ENCODE measurements around the gene PAWR.

Gene PAWR

DNA sequence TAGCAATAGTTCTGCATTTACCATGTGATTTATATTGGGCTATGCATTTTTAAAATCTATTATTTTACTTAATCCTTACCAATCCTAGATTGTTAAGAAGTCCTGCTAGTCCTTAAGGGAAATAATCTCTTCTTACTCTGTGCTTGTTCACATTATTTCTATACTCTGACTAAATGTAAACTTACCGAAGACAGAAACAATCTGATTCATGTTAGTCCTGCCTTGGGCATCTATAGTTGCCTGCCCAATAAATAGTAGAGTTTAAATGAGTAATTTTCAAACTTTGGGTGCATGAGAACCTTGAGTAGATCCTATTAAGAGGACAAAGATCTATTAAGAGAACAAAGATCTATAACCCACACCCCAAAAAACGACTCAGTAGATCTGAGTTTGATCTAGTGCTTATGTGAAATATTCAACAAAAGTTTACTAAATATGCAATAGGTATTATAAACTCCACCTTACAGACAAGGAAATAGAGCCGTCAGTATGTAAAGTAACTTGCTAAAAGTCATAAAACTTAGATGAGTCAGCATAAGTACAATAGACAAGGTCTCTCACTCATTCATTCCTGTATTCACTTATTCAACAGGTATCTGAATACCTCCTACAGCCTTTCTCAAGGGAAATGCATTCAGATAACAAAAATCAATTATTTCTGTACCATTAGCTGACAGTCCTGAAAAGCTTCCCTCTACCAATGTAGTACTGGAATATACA is 127.6 kb downstream of the PAWR start:
- no peaks in the 10 kb centered on the region for H3K9me3 ChIP-seq (ENCODE audit: low read depth, low read length)

DNA sequence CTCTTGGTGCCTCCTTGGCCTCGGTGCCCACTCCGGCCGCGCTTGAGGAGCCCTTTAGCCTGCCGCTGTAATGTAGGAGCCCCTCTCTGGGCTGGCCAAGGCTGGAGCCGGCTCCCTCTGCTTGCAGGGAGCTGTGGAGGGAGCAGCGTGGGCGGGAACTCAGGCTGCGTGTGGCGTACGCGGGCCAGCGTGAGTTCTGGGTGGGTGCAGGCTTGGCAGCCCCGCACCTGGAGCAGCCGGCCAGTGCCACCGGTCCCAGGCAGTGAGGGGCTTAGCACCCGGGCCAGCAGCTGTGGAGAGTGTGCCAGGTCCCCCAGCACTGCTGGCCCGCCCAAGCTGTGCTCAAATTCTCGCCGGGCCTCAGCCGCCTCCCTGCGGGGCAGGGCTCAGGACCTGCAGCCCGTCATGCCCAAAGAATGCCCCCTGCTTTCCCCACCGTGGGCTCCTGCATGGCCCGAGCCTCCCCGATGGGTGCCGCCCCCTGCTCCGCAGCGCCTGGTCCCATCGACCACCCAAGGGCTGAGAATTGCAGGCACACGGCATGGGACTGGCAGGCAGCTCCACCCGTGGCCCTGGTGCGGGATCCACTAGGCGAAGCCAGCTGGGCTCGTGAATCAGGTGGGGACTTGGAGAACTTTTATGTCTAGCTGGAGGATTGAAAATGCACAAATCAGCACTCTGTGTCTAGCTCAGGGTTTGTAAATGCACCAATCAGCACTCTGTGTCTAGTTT is 129.2 kb downstream of the PAWR start:
- peaks cover 29% of the 10 kb centered on the region for H3K36me3 ChIP-seq (ENCODE audit: insufficient read depth, low read length)
- no peak for DNase-seq (ENCODE audit: low read depth, low spot score)
- H3K9me3 ChIP-seq (ENCODE audit: low read depth, low read length), result no peaks in the 10 kb centered on the region

More for the DNA sequence above, 127.6 kb downstream of the PAWR start:
- Histone ChIP-seq H3K9ac (ENCODE audit: insufficient read length) (no peak overlapping the region), H3K4me3 (no peak overlapping the region), H3K36me3 (ENCODE audit: insufficient read depth, low read length) (peaks cover 35% of the 10 kb centered on the region), H3K27ac (no peak overlapping the region)
- no peak for DNase-seq (ENCODE audit: low read depth, low spot score)
- no peak for TF ChIP-seq FOXP2 (optimal IDR thresholded peaks at IDR 0.05; ENCODE audit: control extremely low read depth, extremely low read length, insufficient read depth)
- no peak for TF ChIP-seq EZH2 (IDR thresholded peaks at IDR 0.05)
- TF ChIP-seq POLR2AphosphoS5 (IDR thresholded peaks at IDR 0.05; ENCODE audit: borderline replicate concordance, low read depth, low read length), result no peak

DNA sequence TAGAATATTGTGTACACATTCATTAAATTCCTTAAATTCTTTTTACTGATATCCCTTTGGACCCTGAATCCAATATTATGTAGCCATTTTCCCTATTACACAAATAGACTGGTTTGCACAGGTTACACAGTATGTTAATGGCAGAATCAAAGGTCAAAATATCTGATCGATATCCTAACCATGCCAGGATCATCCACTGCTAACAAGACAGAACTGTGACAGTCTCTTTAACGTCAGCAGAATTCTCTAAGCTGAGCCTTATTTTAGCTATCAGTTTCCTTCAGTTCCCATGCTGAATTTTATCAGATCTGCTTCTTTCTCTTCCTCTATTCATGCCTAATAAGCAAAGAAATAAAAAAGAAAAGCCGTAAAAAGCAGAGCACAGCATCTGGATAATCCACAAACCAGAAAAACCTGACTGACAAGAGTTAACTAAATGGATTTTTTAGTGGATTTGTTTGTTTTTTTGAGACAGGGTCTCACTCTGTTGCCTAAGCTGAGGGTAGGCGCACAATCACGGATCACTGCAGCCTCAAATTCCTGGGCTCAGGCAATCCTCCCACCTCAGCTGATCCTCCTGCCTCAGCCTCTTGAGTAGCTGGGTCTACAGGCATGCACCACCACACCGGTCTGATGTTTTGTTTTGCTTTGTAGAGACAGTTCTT is 130.4 kb downstream of the PAWR start:
- no peak overlapping the region; the same call in 1 of the 2 replicates for H3K27ac ChIP-seq
- no peak overlapping the region for H3K9ac ChIP-seq (ENCODE audit: insufficient read length)
- H3K36me3 ChIP-seq (ENCODE audit: insufficient read depth, low read length), result peaks cover 17% of the 10 kb centered on the region
- H3K9me3 ChIP-seq (ENCODE audit: low read depth, low read length), result no peaks in the 10 kb centered on the region
- no peak overlapping the region for H3K4me3 ChIP-seq
- TF ChIP-seq EZH2 (IDR thresholded peaks at IDR 0.05) (no peak), FOXP2 (optimal IDR thresholded peaks at IDR 0.05; ENCODE audit: control extremely low read depth, extremely low read length, insufficient read depth) (no peak), POLR2AphosphoS5 (IDR thresholded peaks at IDR 0.05; ENCODE audit: borderline replicate concordance, low read depth, low read length) (no peak)
- DNase-seq (ENCODE audit: low read depth, low spot score), result no peak

More for the DNA sequence above, 129.2 kb downstream of the PAWR start:
- no peak for TF ChIP-seq POLR2AphosphoS5 (IDR thresholded peaks at IDR 0.05; ENCODE audit: borderline replicate concordance, low read depth, low read length)
- TF ChIP-seq EZH2 (IDR thresholded peaks at IDR 0.05), result no peak
- TF ChIP-seq FOXP2 (optimal IDR thresholded peaks at IDR 0.05; ENCODE audit: control extremely low read depth, extremely low read length, insufficient read depth), result no peak
- Histone ChIP-seq H3K9ac (ENCODE audit: insufficient read length) (no peak overlapping the region), H3K27ac (no peak overlapping the region), H3K4me3 (no peak overlapping the region)

DNA sequence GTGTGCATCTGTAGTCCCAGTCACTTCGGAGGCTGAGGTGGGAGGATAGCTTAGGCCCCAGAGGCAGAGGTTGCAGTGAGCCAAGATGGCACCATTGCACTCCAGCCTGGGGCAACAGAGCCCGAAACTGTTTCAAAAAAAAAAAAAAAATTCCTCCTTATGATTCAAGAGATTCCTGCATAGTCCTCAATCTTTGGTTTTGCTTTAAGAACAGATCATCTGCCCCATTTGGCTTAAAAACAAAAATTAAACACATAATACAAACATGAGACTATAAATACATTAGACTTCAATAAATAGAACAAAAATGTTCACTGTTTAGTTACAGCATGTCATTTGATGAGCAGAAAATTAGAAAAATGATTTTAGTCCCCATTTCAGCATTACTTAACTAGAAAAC is 131.2 kb downstream of the PAWR start:
- TF ChIP-seq FOXP2 (optimal IDR thresholded peaks at IDR 0.05; ENCODE audit: control extremely low read depth, extremely low read length, insufficient read depth), result no peak
- DNase-seq (ENCODE audit: low read depth, low spot score), result no peak
- Histone ChIP-seq H3K9ac (ENCODE audit: insufficient read length) (no peak overlapping the region), H3K9me3 (ENCODE audit: low read depth, low read length) (no peaks in the 10 kb centered on the region), H3K27ac (peak overlapping the region; percentile 38; the same call in 1 of the 2 replicates), H3K36me3 (ENCODE audit: insufficient read depth, low read length) (peaks cover 22% of the 10 kb centered on the region), H3K4me3 (no peak overlapping the region)

DNA sequence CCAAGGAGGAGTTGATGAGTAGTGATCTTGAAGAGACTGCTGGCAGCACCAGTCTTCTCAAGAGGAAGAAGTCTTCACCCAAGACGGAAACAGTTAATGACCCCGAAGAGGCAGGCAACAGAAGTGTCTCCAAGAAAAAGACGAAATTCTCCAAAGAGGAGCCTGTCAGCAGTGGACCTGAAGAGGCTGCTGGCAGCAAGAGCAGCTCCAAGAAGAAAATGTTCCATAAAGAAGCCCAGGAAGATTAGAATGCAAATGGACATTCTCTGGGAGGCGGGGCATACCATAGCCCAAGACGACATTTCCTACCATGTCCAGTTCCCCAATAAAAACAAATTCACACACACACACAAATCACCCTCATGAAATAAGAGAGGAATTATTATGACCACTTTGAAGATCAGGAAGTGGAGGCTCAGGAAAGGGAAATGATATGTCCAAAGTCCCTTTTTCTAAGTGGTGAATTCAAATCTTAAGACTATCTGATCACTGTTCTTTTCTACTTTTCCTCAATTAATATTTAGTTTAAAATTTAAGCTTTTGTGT is 131.8 kb downstream of the PAWR start:
- Histone ChIP-seq H3K9ac (ENCODE audit: insufficient read length) (no peak overlapping the region), H3K27ac (peak overlapping the region; percentile 11; the same call in 1 of the 2 replicates), H3K4me3 (no peak overlapping the region), H3K36me3 (ENCODE audit: insufficient read depth, low read length) (peaks cover 27% of the 10 kb centered on the region), H3K9me3 (ENCODE audit: low read depth, low read length) (no peaks in the 10 kb centered on the region)
- DNase-seq (ENCODE audit: low read depth, low spot score), result no peak
- no peak for TF ChIP-seq EZH2 (IDR thresholded peaks at IDR 0.05)
- TF ChIP-seq FOXP2 (optimal IDR thresholded peaks at IDR 0.05; ENCODE audit: control extremely low read depth, extremely low read length, insufficient read depth), result no peak
- no peak for TF ChIP-seq POLR2AphosphoS5 (IDR thresholded peaks at IDR 0.05; ENCODE audit: borderline replicate concordance, low read depth, low read length)

DNA sequence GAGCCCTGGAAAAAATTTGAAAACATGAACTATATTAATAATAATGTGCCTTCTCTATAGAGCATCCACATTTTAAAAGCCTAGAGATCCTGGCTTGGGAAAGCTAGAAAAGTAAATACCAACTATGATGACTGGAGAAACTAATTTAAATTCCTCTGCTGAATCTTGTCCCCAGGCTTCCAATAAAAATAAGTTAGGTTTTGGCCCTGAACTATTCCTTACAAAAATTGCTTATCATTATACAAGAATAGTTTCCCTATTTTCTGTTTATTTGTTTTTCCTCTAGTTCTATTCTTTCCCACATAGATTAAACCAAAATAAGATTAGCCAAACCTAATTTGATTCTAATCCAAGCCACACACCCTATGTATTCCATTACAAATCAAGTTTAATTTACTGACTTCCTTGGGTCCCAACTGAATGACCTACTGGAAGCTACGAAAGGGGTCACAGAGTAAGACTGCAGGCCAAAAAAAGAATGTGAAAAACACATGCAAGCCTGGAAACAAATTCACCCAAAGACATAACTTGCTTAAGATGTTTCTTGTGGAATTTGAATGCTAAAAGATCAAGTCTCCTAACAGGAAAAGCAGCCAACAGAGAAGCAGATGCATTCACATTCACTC is 133.0 kb downstream of the PAWR start:
- H3K9ac ChIP-seq (ENCODE audit: insufficient read length), result no peak overlapping the region

DNA sequence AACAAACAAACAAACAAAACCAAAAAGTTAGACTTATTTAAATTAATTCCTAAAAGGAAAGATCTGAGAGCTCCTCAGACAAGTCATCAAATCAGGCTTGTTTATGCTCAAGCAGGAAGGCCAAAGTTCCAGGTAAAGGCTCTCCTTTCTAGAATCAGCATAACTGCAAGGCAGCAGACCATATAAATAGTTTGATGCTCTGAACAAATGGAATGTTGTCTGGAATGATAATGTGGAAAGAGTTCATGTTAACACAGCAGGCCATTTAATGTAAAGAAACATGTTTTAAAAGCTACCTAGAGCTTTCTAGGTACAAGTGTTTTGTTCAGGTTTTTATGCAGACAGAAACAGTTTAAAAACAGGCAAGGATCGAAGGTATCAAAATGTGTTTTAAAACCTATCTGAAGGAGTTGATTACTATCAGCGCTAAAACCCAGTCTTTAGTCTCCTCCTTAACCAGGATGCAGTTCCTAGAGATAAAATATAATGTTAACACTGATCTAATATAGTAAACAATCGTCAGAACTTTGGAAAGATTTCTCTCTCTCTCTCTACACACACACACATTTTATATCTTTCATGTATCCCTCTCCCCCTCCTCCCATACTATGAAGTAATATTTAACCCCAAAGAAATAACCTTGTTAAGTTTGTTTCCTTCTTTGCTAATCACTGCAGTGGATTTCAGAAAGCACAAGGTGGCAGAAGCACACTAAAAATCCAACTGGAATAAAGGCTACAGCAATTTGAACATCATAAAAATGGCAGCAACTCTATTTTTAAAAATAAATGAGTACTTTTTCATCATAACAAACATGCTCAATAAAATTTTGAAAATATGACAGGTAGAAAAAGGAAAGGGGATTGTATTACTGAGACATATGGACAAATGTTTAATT is 135.5 kb downstream of the PAWR start:
- Histone ChIP-seq H3K36me3 (ENCODE audit: insufficient read depth, low read length) (peaks cover 45% of the 10 kb centered on the region), H3K4me3 (no peak overlapping the region), H3K9me3 (ENCODE audit: low read depth, low read length) (no peaks in the 10 kb centered on the region), H3K27ac (no peak overlapping the region), H3K9ac (ENCODE audit: insufficient read length) (no peak overlapping the region)
- TF ChIP-seq FOXP2 (optimal IDR thresholded peaks at IDR 0.05; ENCODE audit: control extremely low read depth, extremely low read length, insufficient read depth) (no peak), EZH2 (IDR thresholded peaks at IDR 0.05) (no peak), POLR2AphosphoS5 (IDR thresholded peaks at IDR 0.05; ENCODE audit: borderline replicate concordance, low read depth, low read length) (no peak)
- peak; percentile 37 for DNase-seq (ENCODE audit: low read depth, low spot score)

More for the DNA sequence above, 133.0 kb downstream of the PAWR start:
- H3K9me3 ChIP-seq (ENCODE audit: low read depth, low read length), result no peaks in the 10 kb centered on the region
- no peak for DNase-seq (ENCODE audit: low read depth, low spot score)
- H3K36me3 ChIP-seq (ENCODE audit: insufficient read depth, low read length), result peaks cover 30% of the 10 kb centered on the region
- TF ChIP-seq FOXP2 (optimal IDR thresholded peaks at IDR 0.05; ENCODE audit: control extremely low read depth, extremely low read length, insufficient read depth), result no peak
- no peak for TF ChIP-seq EZH2 (IDR thresholded peaks at IDR 0.05)
- TF ChIP-seq POLR2AphosphoS5 (IDR thresholded peaks at IDR 0.05; ENCODE audit: borderline replicate concordance, low read depth, low read length), result no peak
- H3K4me3 ChIP-seq, result no peak overlapping the region
- H3K27ac ChIP-seq, result peak overlapping the region; percentile 56
